ENCODE data around the gene GPRC5C. TPM values are rescaled to one million over a fixed set of nuclear protein-coding genes. Genes with fewer than 3 reads are reported as not detected.

GPRC5C gene, protein sequence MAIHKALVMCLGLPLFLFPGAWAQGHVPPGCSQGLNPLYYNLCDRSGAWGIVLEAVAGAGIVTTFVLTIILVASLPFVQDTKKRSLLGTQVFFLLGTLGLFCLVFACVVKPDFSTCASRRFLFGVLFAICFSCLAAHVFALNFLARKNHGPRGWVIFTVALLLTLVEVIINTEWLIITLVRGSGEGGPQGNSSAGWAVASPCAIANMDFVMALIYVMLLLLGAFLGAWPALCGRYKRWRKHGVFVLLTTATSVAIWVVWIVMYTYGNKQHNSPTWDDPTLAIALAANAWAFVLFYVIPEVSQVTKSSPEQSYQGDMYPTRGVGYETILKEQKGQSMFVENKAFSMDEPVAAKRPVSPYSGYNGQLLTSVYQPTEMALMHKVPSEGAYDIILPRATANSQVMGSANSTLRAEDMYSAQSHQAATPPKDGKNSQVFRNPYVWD
- total RNA-seq, result 100 to 1,000 TPM in 1 of 2 donors, 10 to 100 TPM in 1; 66.3 to 186 TPM

DNA sequence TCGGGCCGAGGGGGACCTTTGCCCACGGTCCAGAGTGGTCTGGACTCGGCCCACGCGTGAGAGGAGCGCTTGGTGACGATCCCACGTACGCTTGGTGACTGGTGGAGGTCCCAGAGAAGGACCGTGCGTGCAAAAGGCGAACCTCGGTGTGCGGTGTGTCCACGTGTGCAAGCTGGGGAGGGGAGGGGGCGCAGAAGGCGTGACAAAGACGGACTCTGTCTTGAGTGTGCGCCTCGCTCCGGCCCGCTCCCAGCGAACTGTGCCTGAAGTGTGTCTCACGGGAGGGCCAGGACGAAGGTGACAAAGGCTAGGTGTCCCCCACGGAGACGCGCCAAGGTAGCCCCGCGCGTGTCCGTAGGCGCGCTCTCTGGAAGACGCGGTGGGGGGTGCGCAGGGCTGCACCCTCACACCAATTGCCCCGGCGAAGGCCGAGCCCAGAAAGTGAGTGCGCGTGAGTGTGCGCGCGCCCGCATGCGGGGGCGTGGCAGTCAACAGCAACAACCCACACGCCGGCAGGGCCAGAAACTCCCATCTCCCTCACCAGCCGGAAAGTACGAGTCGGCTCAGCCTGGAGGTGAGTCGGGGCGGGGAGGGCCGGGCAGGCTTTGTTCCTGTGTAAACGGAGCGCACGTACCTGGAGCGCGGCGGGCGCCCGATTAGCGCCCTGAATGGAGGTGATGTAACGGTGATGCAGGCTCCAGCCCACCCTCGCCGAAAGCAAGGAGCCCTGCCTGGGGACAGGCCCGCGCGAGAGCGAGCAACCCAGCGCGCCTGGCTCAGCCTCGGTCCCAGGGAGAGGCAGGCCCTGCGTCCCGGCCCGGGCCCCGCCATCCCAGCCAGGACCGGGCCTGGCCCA, at the start of gene GPRC5C:
Gene GPRC5C (plus strand): TSS at position 521 of the 856 bp plus-strand sequence. CDS start 7,689 bp downstream, outside the sequence.
- DNase-seq (ENCODE audit: low spot score), result peak; percentile 96
- H3K4me1 ChIP-seq (replicated peaks), result peaks cover 22% of the 10 kb centered on the region

DNA sequence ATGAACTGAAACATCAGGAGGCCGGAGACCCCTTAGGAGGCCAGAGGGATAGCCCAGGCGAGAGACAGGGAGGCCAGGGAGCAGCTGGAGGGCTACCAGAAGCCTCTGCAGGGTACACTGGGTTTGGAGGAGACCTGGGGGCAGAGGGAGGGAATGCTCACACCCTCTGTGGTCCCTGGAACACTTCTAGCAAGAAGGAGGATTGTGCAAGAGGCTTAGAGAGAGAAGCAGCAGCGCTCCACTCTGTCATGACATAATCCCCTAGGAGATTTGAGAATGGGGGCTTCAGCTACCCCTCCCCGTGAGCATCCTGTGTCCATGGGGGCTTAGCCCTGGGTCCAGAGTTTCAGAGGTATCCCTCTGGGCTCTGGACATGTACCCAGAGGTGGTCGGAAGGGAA, 48.7 kb upstream of the GPRC5C start:
- Histone ChIP-seq H3K36me3 (no peaks in the 10 kb centered on the region), H3K4me1 (replicated peaks) (peaks cover 7% of the 10 kb centered on the region), H3K9me3 (no peaks in the 10 kb centered on the region), H3K27ac (no peak overlapping the region), H3K4me3 (no peak overlapping the region), H3K27me3 (replicated peaks; ENCODE audit: insufficient read depth) (no peaks in the 10 kb centered on the region)
- DNase-seq (ENCODE audit: low spot score), result no peak
- intact Hi-C loops (cut with DNase I), result no loop called here
- 90% methylated on average over 5 of the region's 5 CpGs for WGBS
- TF ChIP-seq, protein P1, sequence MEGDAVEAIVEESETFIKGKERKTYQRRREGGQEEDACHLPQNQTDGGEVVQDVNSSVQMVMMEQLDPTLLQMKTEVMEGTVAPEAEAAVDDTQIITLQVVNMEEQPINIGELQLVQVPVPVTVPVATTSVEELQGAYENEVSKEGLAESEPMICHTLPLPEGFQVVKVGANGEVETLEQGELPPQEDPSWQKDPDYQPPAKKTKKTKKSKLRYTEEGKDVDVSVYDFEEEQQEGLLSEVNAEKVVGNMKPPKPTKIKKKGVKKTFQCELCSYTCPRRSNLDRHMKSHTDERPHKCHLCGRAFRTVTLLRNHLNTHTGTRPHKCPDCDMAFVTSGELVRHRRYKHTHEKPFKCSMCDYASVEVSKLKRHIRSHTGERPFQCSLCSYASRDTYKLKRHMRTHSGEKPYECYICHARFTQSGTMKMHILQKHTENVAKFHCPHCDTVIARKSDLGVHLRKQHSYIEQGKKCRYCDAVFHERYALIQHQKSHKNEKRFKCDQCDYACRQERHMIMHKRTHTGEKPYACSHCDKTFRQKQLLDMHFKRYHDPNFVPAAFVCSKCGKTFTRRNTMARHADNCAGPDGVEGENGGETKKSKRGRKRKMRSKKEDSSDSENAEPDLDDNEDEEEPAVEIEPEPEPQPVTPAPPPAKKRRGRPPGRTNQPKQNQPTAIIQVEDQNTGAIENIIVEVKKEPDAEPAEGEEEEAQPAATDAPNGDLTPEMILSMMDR (IDR thresholded peaks at IDR 0.05), result no peak

More for the DNA sequence above, at the start of gene GPRC5C:
- Histone ChIP-seq H3K27ac (peak within 1 kb of the TSS; percentile 95 to 98), H3K36me3 (no peaks in the 10 kb centered on the region), H3K9me3 (no peaks in the 10 kb centered on the region), H3K27me3 (replicated peaks; ENCODE audit: insufficient read depth) (no peaks in the 10 kb centered on the region), H3K4me3 (peak within 1 kb of the TSS; percentile 72 to 81)
- under 1% methylated on average over 68 of the region's 81 CpGs for WGBS
- intact Hi-C loops (cut with DNase I), result no loop called here
- TF ChIP-seq, protein P1 (IDR thresholded peaks at IDR 0.05), result peak in 1 of 4 experiments; percentile 43
- TF ChIP-seq POLR2AphosphoS5 (IDR thresholded peaks at IDR 0.05) (peak; percentile 88), POLR2A (IDR thresholded peaks at IDR 0.05) (peak; percentile 97)

DNA sequence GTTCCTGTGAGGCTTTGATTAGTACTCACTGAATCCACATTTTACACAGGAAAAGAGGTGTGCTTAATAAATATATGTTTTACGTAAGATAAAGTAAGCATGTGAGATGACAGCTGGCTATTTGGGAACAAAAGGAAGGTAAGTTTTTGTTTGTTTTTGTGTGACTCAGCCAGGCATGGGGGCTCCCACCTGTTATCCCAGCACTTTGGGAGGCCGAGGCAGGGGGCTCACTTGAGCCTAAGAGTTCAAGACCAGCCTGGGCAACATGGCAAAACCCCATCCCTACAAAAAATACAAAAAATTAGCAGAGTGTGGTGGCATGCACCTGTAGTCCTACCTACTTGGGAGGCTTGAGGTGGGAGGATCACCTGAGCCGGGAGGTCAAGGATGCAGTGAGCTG, 46.7 kb upstream of the GPRC5C start:
- intact Hi-C loops (cut with DNase I), result no loop called here
- H3K9me3 ChIP-seq, result no peaks in the 10 kb centered on the region
- no peaks in the 10 kb centered on the region for H3K36me3 ChIP-seq
- H3K27me3 ChIP-seq (replicated peaks; ENCODE audit: insufficient read depth), result no peaks in the 10 kb centered on the region
- 91% methylated on average over 3 of the region's 3 CpGs for WGBS
- no peak overlapping the region for H3K27ac ChIP-seq
- peaks cover under 1% of the 10 kb centered on the region for H3K4me1 ChIP-seq (replicated peaks)
- DNase-seq (ENCODE audit: low spot score), result no peak
- TF ChIP-seq POLR2A (IDR thresholded peaks at IDR 0.05) (no peak), POLR2AphosphoS5 (IDR thresholded peaks at IDR 0.05) (no peak)
- TF ChIP-seq, protein P1 (IDR thresholded peaks at IDR 0.05), result no peak
- H3K4me3 ChIP-seq, result no peak overlapping the region

DNA sequence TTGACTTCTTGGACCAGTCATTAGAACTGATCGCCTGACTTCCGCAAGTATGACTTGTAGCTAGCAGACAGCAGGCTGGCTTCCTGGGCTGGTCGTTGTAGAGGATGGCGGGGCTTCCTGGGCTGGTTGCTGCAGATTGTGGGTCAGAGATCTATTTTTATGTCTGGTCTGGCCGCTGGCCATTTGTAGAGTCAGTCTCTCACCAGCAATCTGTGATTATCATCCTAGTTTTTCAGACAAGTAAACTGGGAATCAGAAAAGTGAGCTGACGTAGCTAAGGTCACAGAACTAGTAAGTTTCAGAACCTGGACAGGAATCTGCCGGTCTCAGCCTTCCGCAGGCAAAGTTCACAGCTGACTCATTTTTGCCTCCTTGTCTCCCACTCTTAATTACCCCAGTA, 45.5 kb upstream of the GPRC5C start:
- TF ChIP-seq POLR2AphosphoS5 (IDR thresholded peaks at IDR 0.05), result no peak
- TF ChIP-seq POLR2A (IDR thresholded peaks at IDR 0.05), result no peak
- Histone ChIP-seq H3K4me3 (no peak overlapping the region), H3K4me1 (replicated peaks) (no peaks in the 10 kb centered on the region), H3K27ac (no peak overlapping the region), H3K27me3 (replicated peaks; ENCODE audit: insufficient read depth) (no peaks in the 10 kb centered on the region), H3K36me3 (no peaks in the 10 kb centered on the region), H3K9me3 (no peaks in the 10 kb centered on the region)
- intact Hi-C loops (cut with DNase I), result no loop called here
- no peak for DNase-seq (ENCODE audit: low spot score)
- WGBS, result 67% methylated on average over 8 of the region's 8 CpGs
